Neuron (in vitro differentiated cells): Measurements from ENCODE around the gene PCDHB16.
A peak's percentile ranks its signal among the peaks of the same experiment; 100 is the strongest.
"Not testable (repeated sequence)": the region's sequence is repeated elsewhere in the genome, so short reads cannot be mapped to it uniquely, and the experiment has no call there.

Source experiments
- H2AFZ ChIP-seq: one replicate; pipeline ENCODE4 v1.6.1; 2013; ENCODE audit warnings: low read depth, mild to moderate bottlenecking, inconsistent platforms, low read length, moderate library complexity
- H3K27me3 ChIP-seq: one replicate; pipeline ENCODE4 v1.6.1; 2013; ENCODE audit warnings: low read length; ENCODE audit not compliant: insufficient read depth
- H3K36me3 ChIP-seq: one replicate; pipeline ENCODE4 v1.6.1; 2013; ENCODE audit warnings: low read length; ENCODE audit not compliant: insufficient read depth
- H3K4me1 ChIP-seq: one replicate; pipeline ENCODE4 v1.6.1; 2013; ENCODE audit warnings: low read length; ENCODE audit not compliant: insufficient read depth
- H3K4me3 ChIP-seq: 2 replicates; pipeline ENCODE4 v1.5.1; 2013; ENCODE audit warnings: mild to moderate bottlenecking, low read length, moderate library complexity
- H3K9me3 ChIP-seq: one replicate; pipeline ENCODE4 v1.6.1; 2013; ENCODE audit warnings: low read length

Gene PCDHB16

DNA sequence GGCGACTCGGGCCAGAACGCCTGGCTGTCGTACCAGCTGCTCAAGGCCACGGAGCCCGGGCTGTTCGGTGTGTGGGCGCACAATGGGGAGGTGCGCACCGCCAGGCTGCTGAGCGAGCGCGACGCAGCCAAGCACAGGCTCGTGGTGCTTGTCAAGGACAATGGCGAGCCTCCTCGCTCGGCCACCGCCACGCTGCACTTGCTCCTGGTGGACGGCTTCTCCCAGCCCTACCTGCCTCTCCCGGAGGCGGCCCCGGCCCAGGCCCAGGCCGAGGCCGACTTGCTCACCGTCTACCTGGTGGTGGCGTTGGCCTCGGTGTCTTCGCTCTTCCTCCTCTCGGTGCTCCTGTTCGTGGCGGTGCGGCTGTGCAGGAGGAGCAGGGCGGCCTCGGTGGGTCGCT lies 12.1 kb downstream of the PCDHB16 start:
- H3K9me3 ChIP-seq = peaks cover 20% of the 10 kb centered on the region
- H2AFZ ChIP-seq, H3K27me3 ChIP-seq, H3K4me3 ChIP-seq, H3K4me1 ChIP-seq, H3K36me3 ChIP-seq: not testable (repeated sequence)

DNA sequence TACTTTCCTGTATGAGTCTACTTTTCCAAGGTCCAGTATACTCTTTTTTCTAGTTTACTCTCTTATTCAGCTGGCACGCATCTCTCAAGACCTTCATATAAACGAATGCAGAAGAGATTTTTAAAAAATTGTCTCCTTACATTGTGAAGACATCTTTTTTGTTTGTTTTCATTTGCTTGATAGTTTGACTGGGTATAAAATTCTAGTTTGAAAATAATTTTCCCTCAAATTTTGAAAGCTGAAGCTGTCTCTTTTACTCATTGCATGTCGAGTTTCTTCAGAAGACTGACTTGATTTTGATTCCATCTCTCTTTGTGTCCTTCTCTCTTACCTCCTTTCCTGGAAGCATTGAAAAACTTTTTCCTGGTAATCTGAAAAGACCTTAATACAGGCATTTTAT lies 14.2 kb downstream of the PCDHB16 start:
- Histone ChIP-seq H2AFZ (no peak overlapping the region), H3K27me3 (no peaks in the 10 kb centered on the region), H3K36me3 (peaks cover 3% of the 10 kb centered on the region), H3K4me3 (no peak overlapping the region), H3K4me1 (no peaks in the 10 kb centered on the region), H3K9me3 (peaks cover 34% of the 10 kb centered on the region)

DNA sequence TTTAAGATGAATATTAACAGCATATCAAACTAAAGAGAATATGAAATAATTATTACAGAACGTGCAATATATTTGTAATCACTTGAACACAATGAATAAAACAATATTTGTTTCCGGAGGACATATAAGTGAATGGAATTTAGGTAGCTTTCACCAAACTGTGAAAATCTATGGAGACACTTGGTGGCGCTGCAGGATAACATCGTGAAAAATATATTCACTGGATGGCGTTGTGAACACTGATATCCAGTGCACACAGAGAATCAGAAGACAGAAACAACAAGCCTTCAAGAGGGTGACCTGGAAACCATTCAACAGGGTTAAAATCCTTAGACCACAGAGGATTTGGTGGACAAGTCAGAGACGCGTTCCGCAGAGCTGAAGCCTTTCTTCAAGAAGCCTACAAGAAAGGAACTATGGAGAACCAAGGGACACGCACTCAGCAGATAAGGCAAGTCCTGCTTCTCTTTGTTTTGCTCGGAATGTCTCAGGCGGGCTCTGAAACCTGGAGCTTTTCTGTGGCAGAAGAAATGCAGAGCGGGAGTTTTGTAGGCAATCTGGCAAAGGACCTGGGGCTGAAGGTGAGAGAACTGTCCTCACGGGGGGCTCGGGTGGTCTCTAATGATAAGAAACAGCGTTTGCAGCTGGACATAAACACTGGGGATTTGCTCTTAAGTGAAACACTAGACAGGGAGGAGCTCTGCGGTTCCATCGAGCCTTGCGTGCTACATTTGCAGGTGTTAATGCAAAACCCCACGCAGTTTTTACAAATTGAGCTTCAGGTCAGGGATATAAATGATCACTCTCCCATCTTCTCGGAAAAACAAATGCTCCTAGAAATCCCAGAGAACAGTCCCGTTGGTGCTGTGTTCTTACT lies 17.4 kb downstream of the PCDHB16 start, which contains the start of gene PCDHB11:
TSS of gene PCDHB11 (plus strand) at position 269 of the 877 bp plus-strand sequence. CDS start at position 417, 148 bp downstream.
- peaks cover 3% of the 10 kb centered on the region for H3K36me3 ChIP-seq
- peaks cover 34% of the 10 kb centered on the region for H3K9me3 ChIP-seq
- H3K27me3 ChIP-seq = no peaks in the 10 kb centered on the region
- H3K4me1 ChIP-seq = no peaks in the 10 kb centered on the region
- peak within 1 kb of the TSS; percentile 3 for H2AFZ ChIP-seq
- H3K4me3 ChIP-seq = peak within 1 kb of the TSS; percentile 39

DNA sequence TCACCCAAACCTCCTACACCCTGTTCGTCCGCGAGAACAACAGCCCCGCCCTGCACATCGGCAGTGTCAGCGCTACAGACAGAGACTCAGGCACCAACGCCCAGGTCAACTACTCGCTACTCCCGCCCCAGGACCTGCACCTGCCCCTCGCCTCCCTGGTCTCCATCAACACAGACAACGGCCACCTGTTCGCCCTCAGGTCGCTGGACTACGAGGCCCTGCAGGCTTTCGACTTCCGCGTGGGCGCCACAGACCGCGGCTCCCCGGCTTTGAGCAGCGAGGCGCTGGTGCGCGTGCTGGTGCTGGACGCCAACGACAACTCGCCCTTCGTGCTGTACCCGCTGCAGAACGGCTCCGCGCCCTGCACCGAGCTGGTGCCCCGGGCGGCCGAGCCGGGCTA lies 18.9 kb downstream of the PCDHB16 start:
- not testable (repeated sequence) for H3K4me1 ChIP-seq, H3K27me3 ChIP-seq, H2AFZ ChIP-seq, H3K36me3 ChIP-seq, H3K4me3 ChIP-seq
- H3K9me3 ChIP-seq = peaks cover 34% of the 10 kb centered on the region

DNA sequence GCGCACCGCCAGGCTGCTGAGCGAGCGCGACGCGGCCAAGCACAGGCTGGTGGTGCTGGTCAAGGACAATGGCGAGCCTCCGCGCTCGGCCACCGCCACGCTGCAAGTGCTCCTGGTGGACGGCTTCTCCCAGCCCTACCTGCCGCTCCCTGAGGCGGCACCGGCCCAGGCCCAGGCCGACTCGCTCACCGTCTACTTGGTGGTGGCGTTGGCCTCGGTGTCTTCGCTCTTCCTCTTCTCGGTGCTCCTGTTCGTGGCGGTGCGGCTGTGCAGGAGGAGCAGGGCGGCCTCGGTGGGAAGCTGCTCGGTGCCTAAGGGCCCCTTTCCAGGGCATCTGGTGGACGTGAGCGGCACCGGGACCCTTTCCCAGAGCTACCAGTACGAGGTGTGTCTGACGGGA lies 19.5 kb downstream of the PCDHB16 start:
- not testable (repeated sequence) for H3K4me1 ChIP-seq, H3K4me3 ChIP-seq, H3K36me3 ChIP-seq, H3K27me3 ChIP-seq, H2AFZ ChIP-seq
- H3K9me3 ChIP-seq = peaks cover 35% of the 10 kb centered on the region

DNA sequence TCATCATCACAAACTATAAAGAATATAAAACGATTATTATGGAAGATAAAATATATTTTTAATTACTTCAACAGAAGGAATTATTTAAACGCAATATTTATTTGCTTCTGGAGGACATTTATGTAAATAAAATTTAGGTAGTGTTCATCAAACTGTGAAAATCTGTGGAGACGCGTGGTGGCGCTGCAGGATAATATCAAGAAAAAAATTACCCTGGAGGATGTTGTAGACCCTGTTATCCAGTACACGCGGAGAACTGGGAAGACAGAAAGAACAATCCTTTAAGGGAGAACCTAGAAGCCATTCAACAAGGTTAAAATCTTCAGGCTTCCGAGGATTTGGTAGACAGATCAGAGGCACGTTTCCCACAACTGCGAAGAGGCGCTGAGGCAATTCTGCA lies 26.3 kb downstream of the PCDHB16 start, which contains the start of gene PCDHB12:
TSS of gene PCDHB12 (plus strand) at position 242 of the 400 bp plus-strand sequence. CDS start 189 bp downstream, outside the sequence.
- Histone ChIP-seq H2AFZ (no peak within 1 kb of the TSS), H3K27me3 (no peaks in the 10 kb centered on the region), H3K4me3 (no peak within 1 kb of the TSS), H3K9me3 (peaks cover 22% of the 10 kb centered on the region), H3K36me3 (peaks cover 5% of the 10 kb centered on the region), H3K4me1 (no peaks in the 10 kb centered on the region)

DNA sequence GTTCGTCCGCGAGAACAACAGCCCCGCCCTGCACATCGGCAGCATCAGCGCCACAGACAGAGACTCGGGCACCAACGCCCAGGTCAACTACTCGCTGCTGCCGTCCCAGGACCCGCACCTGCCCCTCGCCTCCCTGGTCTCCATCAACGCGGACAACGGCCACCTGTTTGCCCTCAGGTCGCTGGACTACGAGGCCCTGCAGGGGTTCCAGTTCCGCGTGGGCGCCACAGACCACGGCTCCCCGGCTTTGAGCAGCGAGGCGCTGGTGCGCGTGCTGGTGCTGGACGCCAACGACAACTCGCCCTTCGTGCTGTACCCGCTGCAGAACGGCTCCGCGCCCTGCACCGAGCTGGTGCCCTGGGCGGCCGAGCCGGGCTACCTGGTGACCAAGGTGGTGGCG lies 28.1 kb downstream of the PCDHB16 start:
- not testable (repeated sequence) for H2AFZ ChIP-seq, H3K27me3 ChIP-seq, H3K4me3 ChIP-seq, H3K36me3 ChIP-seq, H3K4me1 ChIP-seq
- H3K9me3 ChIP-seq = peaks cover 25% of the 10 kb centered on the region

DNA sequence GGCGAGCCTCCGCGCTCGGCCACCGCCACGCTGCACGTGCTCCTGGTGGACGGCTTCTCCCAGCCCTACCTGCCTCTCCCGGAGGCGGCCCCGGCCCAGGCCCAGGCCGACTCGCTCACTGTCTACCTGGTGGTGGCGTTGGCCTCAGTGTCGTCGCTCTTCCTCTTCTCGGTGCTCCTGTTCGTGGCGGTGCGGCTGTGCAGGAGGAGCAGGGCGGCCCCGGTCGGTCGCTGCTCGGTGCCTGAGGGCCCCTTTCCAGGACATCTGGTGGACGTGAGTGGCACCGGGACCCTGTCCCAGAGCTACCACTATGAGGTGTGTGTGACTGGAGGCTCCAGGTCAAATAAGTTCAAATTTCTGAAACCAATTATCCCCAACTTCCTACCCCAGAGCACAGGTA lies 28.7 kb downstream of the PCDHB16 start:
- H3K27me3 ChIP-seq, H3K4me1 ChIP-seq, H3K36me3 ChIP-seq, H2AFZ ChIP-seq, H3K4me3 ChIP-seq: not testable (repeated sequence)
- H3K9me3 ChIP-seq = peaks cover 25% of the 10 kb centered on the region

DNA sequence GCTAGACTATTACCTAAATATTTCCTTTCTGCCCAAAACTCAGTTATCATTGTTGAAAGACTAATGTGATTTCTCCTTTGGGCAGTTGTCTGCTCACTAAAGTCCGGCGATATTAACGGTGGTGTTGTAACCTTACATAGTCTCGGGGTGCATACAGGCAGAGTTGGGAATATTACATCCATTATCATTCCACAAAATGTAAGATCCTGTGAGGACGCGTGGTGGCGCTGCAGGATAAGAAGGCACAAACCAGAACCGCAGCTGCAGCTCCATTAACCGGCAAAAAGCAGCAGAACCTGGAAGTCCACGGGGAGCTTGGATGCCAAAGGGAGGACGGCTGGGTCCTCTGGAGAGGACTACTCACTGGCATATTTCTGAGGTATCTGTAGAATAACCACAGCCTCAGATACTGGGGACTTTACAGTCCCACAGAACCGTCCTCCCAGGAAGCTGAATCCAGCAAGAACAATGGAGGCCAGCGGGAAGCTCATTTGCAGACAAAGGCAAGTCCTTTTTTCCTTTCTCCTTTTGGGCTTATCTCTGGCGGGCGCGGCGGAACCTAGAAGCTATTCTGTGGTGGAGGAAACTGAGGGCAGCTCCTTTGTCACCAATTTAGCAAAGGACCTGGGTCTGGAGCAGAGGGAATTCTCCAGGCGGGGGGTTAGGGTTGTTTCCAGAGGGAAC lies 31.6 kb downstream of the PCDHB16 start, which contains the start of gene PCDHB13:
TSS of gene PCDHB13 (plus strand) at position 264 of the 684 bp plus-strand sequence. CDS start at position 469, 205 bp downstream.
- H3K4me1 ChIP-seq, H3K36me3 ChIP-seq, H3K27me3 ChIP-seq, H2AFZ ChIP-seq, H3K4me3 ChIP-seq: not testable (repeated sequence)
- peaks cover 19% of the 10 kb centered on the region for H3K9me3 ChIP-seq

DNA sequence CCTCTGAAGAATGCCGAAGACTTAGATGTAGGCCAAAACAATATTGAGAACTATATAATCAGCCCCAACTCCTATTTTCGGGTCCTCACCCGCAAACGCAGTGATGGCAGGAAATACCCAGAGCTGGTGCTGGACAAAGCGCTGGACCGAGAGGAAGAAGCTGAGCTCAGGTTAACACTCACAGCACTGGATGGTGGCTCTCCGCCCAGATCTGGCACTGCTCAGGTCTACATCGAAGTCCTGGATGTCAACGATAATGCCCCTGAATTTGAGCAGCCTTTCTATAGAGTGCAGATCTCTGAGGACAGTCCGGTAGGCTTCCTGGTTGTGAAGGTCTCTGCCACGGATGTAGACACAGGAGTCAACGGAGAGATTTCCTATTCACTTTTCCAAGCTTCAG lies 32.4 kb downstream of the PCDHB16 start:
- not testable (repeated sequence) for H3K36me3 ChIP-seq, H3K27me3 ChIP-seq, H3K4me1 ChIP-seq, H3K4me3 ChIP-seq, H2AFZ ChIP-seq
- peaks cover 14% of the 10 kb centered on the region for H3K9me3 ChIP-seq

DNA sequence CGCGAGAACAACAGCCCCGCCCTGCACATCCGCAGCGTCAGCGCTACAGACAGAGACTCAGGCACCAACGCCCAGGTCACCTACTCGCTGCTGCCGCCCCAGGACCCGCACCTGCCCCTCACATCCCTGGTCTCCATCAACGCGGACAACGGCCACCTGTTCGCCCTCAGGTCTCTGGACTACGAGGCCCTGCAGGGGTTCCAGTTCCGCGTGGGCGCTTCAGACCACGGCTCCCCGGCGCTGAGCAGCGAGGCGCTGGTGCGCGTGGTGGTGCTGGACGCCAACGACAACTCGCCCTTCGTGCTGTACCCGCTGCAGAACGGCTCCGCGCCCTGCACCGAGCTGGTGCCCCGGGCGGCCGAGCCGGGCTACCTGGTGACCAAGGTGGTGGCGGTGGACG lies 33.3 kb downstream of the PCDHB16 start:
- H3K9me3 ChIP-seq = peaks cover 10% of the 10 kb centered on the region
- not testable (repeated sequence) for H3K36me3 ChIP-seq, H2AFZ ChIP-seq, H3K27me3 ChIP-seq, H3K4me1 ChIP-seq, H3K4me3 ChIP-seq

DNA sequence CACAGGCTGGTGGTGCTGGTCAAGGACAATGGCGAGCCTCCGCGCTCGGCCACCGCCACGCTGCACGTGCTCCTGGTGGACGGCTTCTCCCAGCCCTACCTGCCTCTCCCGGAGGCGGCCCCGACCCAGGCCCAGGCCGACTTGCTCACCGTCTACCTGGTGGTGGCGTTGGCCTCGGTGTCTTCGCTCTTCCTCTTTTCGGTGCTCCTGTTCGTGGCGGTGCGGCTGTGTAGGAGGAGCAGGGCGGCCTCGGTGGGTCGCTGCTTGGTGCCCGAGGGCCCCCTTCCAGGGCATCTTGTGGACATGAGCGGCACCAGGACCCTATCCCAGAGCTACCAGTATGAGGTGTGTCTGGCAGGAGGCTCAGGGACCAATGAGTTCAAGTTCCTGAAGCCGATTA lies 33.8 kb downstream of the PCDHB16 start:
- H3K4me3 ChIP-seq, H2AFZ ChIP-seq, H3K27me3 ChIP-seq, H3K4me1 ChIP-seq, H3K9me3 ChIP-seq, H3K36me3 ChIP-seq: not testable (repeated sequence)

DNA sequence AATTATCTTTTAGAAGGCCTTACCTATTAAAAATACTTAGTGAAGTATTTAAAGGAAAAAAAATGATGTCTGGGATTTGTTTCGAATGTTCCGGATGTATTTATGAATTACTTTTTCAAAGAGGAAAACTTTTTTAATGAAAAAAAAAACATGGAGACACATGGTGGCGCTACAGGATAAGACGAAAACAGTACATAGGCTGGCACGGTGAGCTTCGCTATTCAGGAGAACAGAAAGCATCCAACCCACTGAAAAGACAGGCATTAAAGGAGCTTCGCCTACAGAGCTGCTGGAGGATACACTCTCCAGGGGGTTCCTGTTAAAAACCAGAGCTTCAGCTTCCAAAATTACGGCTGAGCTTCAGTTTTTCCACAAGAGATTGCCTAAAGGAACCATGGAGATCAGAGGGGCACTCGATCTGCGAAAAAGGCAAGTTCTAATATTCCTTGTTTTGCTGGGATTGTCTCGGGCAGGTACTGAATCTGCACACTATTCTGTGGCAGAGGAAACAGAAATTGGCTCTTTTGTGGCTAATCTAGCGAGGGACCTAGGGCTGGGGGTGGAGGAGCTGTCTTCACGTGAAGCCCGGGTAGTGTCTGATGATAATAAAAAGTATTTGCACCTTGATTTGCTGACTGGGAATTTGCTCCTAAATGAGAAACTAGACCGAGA lies 41.1 kb downstream of the PCDHB16 start, which contains the start of gene PCDHB14:
TSS of gene PCDHB14 (plus strand) at position 232 of the 672 bp plus-strand sequence. CDS start at position 395, 163 bp downstream.
- no peaks in the 10 kb centered on the region for H3K4me1 ChIP-seq
- no peaks in the 10 kb centered on the region for H3K36me3 ChIP-seq
- H3K27me3 ChIP-seq = no peaks in the 10 kb centered on the region
- peak within 1 kb of the TSS; percentile 33 for H3K4me3 ChIP-seq
- H2AFZ ChIP-seq = no peak within 1 kb of the TSS
- peaks cover 8% of the 10 kb centered on the region for H3K9me3 ChIP-seq
